HG02798 (cell line): ENCODE data around the gene RNF212B.
"Not testable (repeated sequence)": the region's sequence is repeated elsewhere in the genome, so short reads cannot be mapped to it uniquely, and the experiment has no call there.

Source experiments
- ATAC-seq: cut with Tn5 transposase; IDR thresholded peaks from one replicate; pipeline ENCODE4 v1.9.1; 2021; ENCODE audit warnings: mild to moderate bottlenecking; ENCODE audit not compliant: unreplicated experiment, poor library complexity

The RNF212B gene

DNA sequence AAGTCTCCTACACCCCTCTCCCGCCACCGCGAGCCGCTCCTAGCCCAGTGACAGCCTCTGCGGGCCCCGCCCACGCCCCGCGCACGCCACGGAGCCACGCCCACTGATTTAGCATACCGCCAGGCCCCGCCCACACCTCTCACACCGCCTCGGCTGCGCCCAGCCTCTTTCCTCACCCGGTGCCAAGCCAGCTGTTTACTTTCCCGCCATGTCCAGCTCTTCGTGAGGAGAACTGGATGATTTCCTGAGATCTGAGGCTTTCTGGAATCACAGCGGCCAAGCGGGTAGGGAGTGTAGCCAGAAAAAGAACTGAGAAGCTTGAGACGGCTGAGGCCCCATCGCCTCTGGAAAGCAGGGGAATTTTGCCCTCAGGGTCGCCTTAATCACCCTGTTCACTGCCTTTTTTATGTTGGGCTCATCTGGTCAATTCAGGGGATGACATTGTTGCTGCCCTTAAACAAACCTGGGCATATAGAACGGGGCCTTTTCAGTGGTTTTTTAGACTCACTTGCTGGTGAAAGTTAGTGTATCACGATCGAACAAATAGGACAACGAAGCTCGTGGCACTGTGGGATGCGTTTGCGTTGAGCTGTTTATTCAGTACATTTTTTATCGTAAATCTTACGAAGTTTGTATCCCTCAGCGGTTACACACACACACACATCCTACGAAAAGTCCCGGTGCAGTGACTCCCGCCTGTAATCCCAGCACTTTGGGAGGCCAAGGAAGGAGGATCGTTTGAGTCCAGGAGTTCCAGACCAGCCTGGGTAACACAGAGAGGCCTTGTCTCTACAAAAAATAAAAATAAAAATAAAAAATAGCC lies at the start of gene RNF212B:
Gene RNF212B (plus strand): TSS at position 165 of the 823 bp plus-strand sequence. CDS start 2,410 bp downstream, outside the sequence.
- peak; percentile 65 for ATAC-seq

DNA sequence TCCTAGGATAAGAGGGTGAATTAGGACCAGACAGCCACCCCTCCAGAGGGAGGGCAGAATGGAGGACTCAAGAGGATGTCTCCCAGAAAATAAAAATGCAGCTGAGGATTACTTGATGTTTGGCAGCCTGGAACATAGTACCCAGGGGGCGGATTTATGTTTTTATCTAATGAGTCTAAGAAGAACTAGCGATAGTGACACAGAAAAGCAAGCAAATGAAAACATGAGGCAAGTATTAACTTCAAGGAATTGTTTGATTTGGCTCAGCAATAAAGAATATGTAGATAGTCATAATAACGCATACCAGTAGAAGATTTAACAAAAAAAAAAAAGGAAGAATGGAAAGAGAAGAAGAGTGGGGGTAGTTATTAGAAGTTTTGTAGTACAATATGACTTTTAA lies 44.3 kb upstream of the RNF212B start:
- ATAC-seq, result no peak

DNA sequence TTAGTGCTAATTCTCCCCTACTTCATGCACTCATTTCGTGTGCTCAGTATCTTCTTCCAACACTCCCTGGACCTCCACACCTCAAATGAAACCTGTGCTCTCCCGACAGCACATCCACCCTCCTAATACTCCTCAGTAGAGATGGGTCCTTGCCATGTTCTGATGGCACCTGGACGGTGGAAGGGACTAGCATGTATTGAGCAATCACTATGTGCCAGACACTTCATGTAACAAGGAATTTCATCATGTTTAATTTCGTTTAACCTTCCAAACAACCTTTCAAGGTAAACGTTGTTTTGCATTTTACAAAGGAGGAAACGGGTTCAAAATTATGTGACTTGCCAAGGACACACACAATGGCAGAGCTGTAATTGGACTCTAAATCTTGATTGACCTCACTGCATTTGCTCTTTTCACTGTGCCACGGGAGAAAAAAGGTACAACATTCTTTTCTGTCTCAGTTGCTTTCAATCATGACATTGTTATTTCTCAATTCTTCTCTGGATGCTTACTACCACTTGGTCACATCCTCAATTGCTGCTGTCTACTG lies 42.1 kb upstream of the RNF212B start:
- ATAC-seq, result no peak

- ATAC-seq, result not testable (repeated sequence)
These were observed 41.2 kb upstream of the RNF212B start for GRCh38 chr14:23196487-23196886.

DNA sequence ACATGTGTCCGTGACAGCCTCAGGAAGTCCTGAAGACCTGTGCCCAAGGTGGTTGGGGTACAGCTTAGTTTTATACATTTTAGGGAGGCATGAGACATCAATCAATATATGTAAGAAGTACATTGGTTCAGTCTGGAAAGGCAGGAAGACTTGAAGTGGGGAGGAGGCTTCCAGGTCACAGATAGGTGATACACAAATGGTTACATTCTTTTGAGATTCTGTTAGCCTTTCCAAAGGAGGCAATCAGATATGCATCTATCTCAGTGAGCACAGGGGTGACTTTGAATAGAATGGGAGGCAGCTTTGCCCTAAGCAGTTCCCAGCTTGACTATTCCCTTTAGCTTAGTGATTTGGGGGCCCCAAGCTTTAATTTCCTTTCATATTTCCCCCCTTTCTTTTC lies 38.6 kb upstream of the RNF212B start:
- not testable (repeated sequence) for ATAC-seq

- ATAC-seq, result no peak
These were observed 35.7 kb upstream of the RNF212B start for GRCh38 chr14:23202001-23202400.

GRCh38 chr14:23206422-23207145 lies 31.2 kb upstream of the RNF212B start:
- ATAC-seq, result no peak

DNA sequence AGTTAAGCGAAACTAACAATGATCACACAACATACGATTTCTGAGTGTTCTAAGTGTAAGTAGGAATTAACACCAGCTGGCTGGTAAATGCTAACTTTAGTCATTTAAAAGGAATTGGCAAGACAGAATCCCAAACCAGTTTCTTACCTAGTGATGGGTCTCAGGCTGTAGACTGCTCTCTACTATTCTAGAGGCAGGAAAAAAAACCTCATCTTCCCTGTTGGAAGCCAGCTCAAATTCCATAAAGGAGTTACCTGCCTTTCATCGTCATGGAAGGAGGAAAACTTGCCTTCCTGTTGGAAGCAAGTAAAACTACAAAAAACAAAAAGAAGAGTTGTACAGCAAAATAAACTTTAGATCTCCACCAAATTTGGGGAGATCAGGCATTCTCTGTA lies 30.6 kb upstream of the RNF212B start:
- no peak for ATAC-seq

- ATAC-seq, result no peak
These were observed 29.4 kb upstream of the RNF212B start for GRCh38 chr14:23208324-23208723.

GRCh38 chr14:23209651-23210423 lies 27.9 kb upstream of the RNF212B start:
- ATAC-seq, result no peak

DNA sequence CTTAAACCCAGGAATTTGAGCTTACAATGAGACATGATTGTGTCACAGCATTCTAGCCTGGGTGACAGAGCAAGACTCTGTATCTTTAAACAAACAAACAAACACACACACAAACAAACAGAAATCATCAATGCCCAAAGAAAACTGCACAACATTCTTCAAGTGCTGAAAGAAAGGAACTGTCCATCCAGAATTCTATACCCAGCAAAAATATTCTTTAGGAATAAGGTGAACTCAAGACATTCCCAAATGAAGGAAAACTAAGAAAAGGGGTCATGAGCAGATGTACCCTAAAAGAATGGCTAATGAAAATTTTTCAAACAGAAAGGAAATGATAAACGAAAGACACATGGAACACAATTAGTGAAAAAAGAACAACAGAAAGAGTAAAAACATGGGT lies 22.3 kb upstream of the RNF212B start:
- ATAC-seq, result no peak

DNA sequence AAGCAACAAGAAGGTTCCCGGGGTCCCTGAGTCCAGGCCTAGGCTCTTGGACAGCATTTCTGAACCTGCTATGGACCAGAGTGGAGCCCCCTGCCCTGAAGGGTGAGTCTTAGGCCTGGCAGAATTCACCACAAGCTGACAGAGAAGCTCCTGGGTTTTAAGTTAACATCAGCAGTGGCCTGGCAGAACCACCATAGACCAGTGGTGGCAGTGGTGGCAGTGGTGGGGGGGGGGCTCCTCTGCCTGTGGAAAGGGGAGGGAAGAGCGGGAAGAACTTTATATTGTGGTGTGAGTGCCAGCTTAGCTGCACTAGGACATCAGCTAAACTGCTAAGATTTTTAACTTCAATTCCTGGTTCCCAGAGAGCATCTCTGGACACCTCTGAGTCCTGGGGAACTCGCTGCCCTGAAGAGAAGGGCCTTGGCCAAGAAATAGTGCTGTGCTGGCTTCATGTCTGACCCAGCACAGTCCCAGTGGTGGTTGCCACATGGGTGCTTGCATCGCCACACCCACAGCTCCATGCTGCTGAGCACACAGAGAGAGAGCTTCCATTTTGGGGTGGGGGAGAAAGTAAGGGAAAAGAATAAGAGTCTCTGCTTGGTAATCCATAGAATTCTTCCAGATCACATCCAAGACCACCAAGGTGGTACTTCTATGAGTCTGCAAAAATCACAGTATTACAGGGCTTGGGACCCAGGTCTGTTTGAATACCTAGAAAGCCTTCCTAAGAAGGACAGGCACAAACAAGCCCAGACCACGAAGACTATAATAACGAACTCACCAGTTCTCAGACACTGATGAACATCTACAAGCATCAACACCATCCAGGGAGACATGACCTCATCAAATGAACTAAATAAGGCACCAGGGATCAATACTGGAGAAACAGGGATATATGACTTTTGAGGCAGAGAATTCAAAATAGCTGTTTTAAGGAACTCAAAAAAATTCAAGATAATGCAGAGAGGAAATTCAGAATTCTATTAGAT lies 20.4 kb upstream of the RNF212B start:
- no peak for ATAC-seq

DNA sequence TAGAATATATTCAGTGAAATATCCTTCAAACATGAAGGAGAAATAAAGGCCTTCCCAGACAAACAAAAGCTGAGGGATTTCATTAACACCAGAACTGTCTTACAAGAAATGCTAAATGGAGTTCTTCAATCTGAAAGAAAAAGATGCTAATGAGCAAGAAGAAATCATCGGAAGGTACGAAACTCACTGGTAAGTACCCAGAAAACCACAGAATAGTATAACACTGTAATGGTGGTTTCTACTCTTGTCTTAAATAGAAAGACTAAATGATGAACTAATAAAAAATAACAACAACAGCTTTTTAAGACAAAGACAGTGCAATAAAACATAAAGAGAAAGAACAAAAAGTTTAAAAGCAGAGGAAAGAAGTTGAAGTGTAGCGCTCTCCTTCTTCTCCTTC lies 18.7 kb upstream of the RNF212B start:
- peak; percentile 54 for ATAC-seq

DNA sequence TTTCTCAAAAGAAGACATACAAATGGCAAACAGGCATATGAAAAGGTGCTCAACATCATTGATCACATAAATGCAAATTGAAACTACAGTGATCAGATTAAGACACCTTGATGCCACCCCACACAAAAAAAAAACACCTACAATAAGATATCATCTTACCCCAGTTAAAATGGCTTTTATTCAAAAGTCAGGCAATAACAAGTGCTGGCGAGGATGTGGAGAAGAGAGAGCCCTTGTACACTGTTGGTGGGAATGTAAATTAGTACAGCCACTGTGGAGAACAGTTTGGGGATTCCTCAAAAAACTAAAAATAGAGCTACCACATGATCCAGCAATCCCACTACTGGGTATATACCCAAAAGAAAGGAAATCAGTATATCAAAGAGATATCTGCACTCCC lies 12.8 kb upstream of the RNF212B start:
- not testable (repeated sequence) for ATAC-seq

- no peak for ATAC-seq
These were observed 10.2 kb upstream of the RNF212B start for GRCh38 chr14:23227566-23227965.

DNA sequence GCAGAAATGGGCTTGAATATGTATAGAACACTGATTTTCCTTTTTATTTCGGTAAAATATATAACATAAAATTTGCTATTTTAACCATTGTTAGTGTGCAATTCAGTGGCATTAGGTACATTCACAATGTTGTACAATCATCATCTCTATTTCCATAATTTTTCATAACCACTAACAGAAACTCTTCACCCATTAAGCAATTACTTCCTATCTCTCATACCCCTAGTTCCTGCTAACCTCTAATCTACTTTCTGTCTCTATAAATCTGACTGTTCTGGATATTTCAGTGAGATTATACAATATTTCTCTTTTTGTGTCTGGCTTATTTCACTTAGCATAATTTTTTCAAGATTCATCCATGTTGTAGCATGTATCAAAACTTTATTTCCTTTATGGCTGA lies 8.9 kb upstream of the RNF212B start:
- ATAC-seq, result no peak

- not testable (repeated sequence) for ATAC-seq
These were observed 5.4 kb upstream of the RNF212B start for GRCh38 chr14:23232241-23232808.

DNA sequence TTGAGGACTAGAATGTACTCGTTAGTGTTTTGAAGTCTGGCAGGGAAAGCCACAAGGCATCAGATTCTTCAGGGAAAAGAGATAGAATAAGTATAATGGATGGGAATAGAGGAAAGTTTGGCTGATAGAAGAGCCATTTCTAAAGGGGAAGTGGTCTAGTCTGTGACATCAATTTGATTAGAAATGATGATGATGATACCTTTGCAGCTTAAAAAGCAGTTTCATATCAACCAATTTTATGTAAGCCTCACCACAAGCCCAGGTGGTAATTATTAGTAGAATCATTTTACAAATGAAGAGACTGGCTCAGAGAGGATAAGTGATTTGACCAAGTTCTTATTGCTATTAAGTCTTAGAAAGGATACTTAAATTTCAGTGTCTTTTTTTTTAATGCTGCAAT lies 2.9 kb downstream of the RNF212B start:
- ATAC-seq, result no peak

DNA sequence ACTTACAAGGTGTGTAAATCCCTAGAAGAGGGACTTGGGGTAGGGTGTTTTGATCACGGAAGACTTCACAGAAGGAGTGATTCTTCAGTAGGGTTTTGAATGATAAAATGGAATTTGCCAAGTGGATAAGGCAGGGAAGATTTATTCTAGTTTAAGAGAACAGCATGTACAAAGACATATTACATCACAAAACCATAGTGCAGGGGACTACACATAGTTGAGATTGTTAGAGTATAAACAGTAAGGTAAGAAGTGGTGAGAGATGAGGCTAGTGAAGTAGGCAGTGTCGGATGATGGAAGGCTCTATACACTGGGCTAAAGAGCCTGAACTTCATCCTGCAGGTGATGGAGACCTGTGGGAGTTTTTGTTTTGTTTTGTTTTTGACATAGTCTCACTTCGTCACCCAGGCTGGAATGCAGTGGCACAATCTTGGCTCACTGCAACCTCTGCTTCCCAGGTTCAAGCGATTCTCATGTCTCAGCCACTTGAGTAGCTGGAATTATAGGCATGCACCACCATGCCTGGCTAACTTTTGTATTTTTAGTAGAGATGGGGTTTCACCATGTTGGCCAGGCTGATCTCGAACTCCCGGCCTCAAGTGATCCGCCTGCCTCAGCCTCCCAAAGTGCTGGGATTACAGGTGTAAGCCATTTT lies 3.5 kb downstream of the RNF212B start:
- ATAC-seq, result not testable (repeated sequence)
